ENCODE results near the gene LIN7B.

DNA sequence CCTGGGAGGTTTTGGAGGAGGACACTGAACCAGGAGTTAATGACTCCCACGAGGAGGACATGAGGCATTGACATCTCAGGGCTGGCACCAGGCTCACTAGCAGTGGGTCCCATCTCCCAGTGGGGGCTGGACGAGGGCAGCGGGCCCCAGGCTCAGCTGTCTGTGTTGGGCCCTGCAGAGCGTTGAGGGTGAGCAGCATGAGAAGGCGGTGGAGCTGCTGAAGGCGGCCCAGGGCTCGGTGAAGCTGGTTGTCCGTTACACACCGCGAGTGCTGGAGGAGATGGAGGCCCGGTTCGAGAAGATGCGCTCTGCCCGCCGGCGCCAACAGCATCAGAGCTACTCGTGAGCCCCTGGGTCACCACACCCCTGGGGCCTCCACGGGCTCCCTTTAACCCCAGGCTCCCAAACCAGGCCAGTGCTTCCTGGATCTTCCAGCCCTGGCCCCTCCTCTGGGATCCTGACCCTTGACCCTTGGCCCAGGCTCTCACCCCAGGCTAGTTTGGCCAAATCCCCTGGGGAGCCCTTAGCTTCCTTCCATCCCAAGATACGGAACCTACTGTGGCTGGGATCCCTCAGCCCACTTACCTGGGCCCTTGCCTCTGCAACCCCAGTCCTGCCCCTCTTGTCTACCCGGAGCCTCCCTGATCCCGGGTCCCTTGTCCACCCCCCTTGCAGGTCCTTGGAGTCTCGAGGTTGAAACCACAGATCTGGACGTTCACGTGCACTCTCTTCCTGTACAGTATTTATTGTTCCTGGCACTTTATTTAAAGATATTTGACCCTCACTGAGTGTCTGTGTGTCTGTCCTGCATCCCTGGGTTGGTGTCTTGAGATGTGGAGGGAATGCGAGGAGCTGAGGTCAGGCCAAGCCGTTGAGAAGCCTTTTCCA lies 3.8 kb downstream of the LIN7B start:
- TF ChIP-seq POLR2AphosphoS5 (IDR thresholded peaks at IDR 0.05; ENCODE audit: low read depth, low read length): no peak
- TF ChIP-seq POLR2A (IDR thresholded peaks at IDR 0.05; ENCODE audit: low read depth, low read length): no peak; the same call in 1 of the 2 replicates
- TF ChIP-seq POU2F2 (IDR thresholded peaks at IDR 0.05; ENCODE audit: low read depth, low read length): no peak
- no peak for TF ChIP-seq TAF1 (IDR thresholded peaks at IDR 0.05; ENCODE audit: low read depth, low read length)
- no peak for TF ChIP-seq PAX5 (IDR thresholded peaks at IDR 0.05; ENCODE audit: insufficient read depth, low read length, severe bottlenecking)

Data from GM12891 (cell line).